ENCODE measurements around the gene VPS54.

Gene VPS54

GRCh38 chr2:63881205-63881604 is 138.0 kb downstream of the VPS54 start:
- TF ChIP-seq CTCF (IDR thresholded peaks at IDR 0.05): no peak
- H3K36me3 ChIP-seq (ENCODE audit: control insufficient read depth, insufficient read depth, low read length): no peaks in the 10 kb centered on the region
- H2AFZ ChIP-seq: no peak overlapping the region

GRCh38 chr2:63880625-63881024 is 138.6 kb downstream of the VPS54 start:
- H3K36me3 ChIP-seq (ENCODE audit: control insufficient read depth, insufficient read depth, low read length): no peaks in the 10 kb centered on the region
- H3K4me2 ChIP-seq (ENCODE audit: low read length): no peak overlapping the region
- H3K9me3 ChIP-seq (ENCODE audit: control insufficient read depth, low read length): no peaks in the 10 kb centered on the region
- no peak overlapping the region for H3K4me3 ChIP-seq (ENCODE audit: low read depth, low read length)
- no peak overlapping the region for H2AFZ ChIP-seq
- H3K4me1 ChIP-seq: no peaks in the 10 kb centered on the region
- TF ChIP-seq CTCF (IDR thresholded peaks at IDR 0.05): no peak
- no peaks in the 10 kb centered on the region for H3K27me3 ChIP-seq (ENCODE audit: control insufficient read depth, insufficient read depth, low read length)
- no peak overlapping the region for H3K27ac ChIP-seq
- H3K79me2 ChIP-seq: peaks cover 7% of the 10 kb centered on the region
- no peak overlapping the region for H3K9ac ChIP-seq

More at GRCh38 chr2:63881205-63881604, 138.0 kb downstream of the VPS54 start:
- no peaks in the 10 kb centered on the region for H3K4me1 ChIP-seq
- H3K9ac ChIP-seq: no peak overlapping the region
- no peak overlapping the region for H3K4me2 ChIP-seq (ENCODE audit: low read length)
- H3K4me3 ChIP-seq (ENCODE audit: low read depth, low read length): no peak overlapping the region
- no peaks in the 10 kb centered on the region for H3K9me3 ChIP-seq (ENCODE audit: control insufficient read depth, low read length)
- H3K27ac ChIP-seq: no peak overlapping the region
- no peaks in the 10 kb centered on the region for H3K27me3 ChIP-seq (ENCODE audit: control insufficient read depth, insufficient read depth, low read length)
- peaks cover 7% of the 10 kb centered on the region for H3K79me2 ChIP-seq

GRCh38 chr2:63879876-63880433 is 139.3 kb downstream of the VPS54 start:
- H3K9me3 ChIP-seq (ENCODE audit: control insufficient read depth, low read length): no peaks in the 10 kb centered on the region
- no peak overlapping the region for H3K4me2 ChIP-seq (ENCODE audit: low read length)
- no peaks in the 10 kb centered on the region for H3K27me3 ChIP-seq (ENCODE audit: control insufficient read depth, insufficient read depth, low read length)
- H2AFZ ChIP-seq: no peak overlapping the region
- peaks cover 9% of the 10 kb centered on the region for H3K79me2 ChIP-seq
- H3K9ac ChIP-seq: no peak overlapping the region
- no peaks in the 10 kb centered on the region for H3K4me1 ChIP-seq
- H3K4me3 ChIP-seq (ENCODE audit: low read depth, low read length): no peak overlapping the region
- H3K36me3 ChIP-seq (ENCODE audit: control insufficient read depth, insufficient read depth, low read length): no peaks in the 10 kb centered on the region
- TF ChIP-seq CTCF (IDR thresholded peaks at IDR 0.05): no peak
- H3K27ac ChIP-seq: no peak overlapping the region

GRCh38 chr2:63878486-63878885 is 140.7 kb downstream of the VPS54 start:
- Histone ChIP-seq H2AFZ (no peak overlapping the region), H3K79me2 (peaks cover 22% of the 10 kb centered on the region), H3K27ac (no peak overlapping the region), H3K9ac (no peak overlapping the region), H3K27me3 (ENCODE audit: control insufficient read depth, insufficient read depth, low read length) (no peaks in the 10 kb centered on the region), H3K4me3 (ENCODE audit: low read depth, low read length) (no peak overlapping the region), H3K9me3 (ENCODE audit: control insufficient read depth, low read length) (no peaks in the 10 kb centered on the region), H3K36me3 (ENCODE audit: control insufficient read depth, insufficient read depth, low read length) (no peaks in the 10 kb centered on the region), H3K4me2 (ENCODE audit: low read length) (no peak overlapping the region), H3K4me1 (peaks cover 6% of the 10 kb centered on the region)
- no peak for TF ChIP-seq CTCF (IDR thresholded peaks at IDR 0.05)

- Histone ChIP-seq H3K36me3 (ENCODE audit: control insufficient read depth, insufficient read depth, low read length) (no peaks in the 10 kb centered on the region), H3K9ac (no peak overlapping the region), H3K27ac (no peak overlapping the region), H2AFZ (no peak overlapping the region), H3K4me3 (ENCODE audit: low read depth, low read length) (no peak overlapping the region), H3K27me3 (ENCODE audit: control insufficient read depth, insufficient read depth, low read length) (no peaks in the 10 kb centered on the region), H3K79me2 (peaks cover 32% of the 10 kb centered on the region), H3K4me2 (ENCODE audit: low read length) (no peak overlapping the region), H3K4me1 (peaks cover 6% of the 10 kb centered on the region), H3K9me3 (ENCODE audit: control insufficient read depth, low read length) (no peaks in the 10 kb centered on the region)
- no peak for TF ChIP-seq CTCF (IDR thresholded peaks at IDR 0.05)
These were observed 142.9 kb downstream of the VPS54 start for GRCh38 chr2:63876311-63876710.

Measured in parathyroid adenoma (tissue), 2 donors.